Daoy (cell line): Measurements from ENCODE around the gene PTGER1. TPM values are rescaled to one million over a fixed set of nuclear protein-coding genes. Genes with fewer than 3 reads are reported as not detected.

ENCODE experiments used
- DNase-seq: peaks from one replicate; pipeline ENCODE4 v3.0.0-alpha.2; 2015; ENCODE audit warnings: low read depth
- total RNA-seq: library from RNA; depleted of rRNA; stranded (reverse); fragments of >200 nt; shearing (Covaris generic); gene quantifications from 2 replicates; pipeline ENCODE4 v1.2.3, GENCODE V29; 2014; rRNA removed

Gene PTGER1
- total RNA-seq, 1 experiment from 2014 or later: not detected

DNA sequence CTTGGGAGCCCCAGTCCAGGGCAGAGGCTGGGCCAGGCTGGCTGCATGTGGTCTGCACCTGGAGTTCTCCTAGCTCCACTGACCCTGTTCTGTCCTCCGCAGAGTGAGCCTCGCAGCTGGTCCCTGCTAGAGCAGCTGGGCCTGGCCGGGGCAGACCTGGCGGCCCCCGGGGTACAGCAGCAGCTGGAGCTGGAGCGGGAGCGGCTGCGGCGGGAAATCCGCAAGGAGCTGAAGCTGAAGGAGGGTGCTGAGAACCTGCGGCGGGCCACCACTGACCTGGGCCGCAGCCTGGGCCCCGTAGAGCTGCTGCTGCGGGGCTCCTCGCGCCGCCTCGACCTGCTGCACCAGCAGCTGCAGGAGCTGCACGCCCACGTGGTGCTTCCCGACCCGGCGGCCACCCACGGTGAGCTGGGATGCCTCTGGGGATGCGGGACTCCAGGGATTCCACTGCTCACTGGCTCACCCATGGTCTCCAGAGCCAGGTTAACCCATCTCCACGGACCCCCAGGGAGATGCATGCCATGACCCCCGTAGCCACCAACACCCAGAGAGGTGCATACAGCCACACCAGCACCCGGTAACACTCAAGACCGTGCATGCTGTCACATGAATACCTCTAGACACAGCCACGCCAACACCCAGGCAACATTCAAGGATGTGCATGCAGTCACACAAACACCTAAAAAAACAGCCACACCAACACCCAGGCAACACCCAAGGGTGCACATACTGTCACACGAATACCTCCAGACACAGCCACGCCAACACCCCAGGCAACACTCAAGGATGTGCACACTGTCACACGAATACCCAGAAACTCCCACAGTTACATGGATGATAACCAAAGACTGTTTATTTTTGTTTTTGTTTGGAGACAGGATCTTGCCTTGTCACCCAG, 33.9 kb downstream of the PTGER1 start:
- DNase-seq: no peak

DNA sequence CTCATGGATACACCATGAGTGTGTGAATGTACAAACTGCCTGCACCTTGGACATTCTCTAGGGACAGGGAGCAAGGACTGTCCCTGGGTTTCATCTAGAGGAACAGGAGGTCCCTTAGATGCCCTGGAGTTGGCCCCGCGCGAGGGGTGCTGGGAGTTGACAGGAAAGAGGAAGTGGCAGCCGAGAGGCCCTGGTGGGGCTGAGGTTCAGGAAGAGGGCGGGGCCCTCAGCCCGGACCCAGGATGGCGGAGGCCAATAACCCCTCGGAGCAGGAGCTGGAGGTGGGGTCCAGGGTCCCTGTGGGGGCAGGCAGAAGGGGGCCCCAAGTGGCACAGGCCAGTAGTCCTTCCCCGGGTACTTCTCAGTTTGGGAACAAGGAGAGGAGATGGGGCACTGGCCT, 35.1 kb downstream of the PTGER1 start:
- no peak for DNase-seq

DNA sequence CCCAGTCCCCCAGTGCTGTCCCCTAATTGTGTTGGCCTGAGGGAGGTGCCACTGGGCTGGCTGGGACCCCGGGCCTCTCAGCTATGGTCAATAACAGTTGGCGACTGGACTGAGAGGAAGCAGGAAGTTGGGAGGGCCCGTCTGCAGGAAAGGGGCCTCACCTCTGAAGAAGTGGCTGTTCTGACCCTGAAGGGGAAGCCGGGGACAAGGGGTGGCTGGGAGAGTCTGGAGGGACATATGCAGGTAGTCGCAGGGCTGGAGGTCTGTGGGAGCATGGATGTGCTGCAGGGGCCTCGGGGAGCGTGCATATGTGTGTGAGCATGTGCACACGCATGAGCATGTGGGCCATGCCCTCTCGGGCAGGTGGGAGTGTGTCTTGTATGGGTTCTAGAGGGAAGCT, 36.1 kb downstream of the PTGER1 start:
- DNase-seq: no peak

DNA sequence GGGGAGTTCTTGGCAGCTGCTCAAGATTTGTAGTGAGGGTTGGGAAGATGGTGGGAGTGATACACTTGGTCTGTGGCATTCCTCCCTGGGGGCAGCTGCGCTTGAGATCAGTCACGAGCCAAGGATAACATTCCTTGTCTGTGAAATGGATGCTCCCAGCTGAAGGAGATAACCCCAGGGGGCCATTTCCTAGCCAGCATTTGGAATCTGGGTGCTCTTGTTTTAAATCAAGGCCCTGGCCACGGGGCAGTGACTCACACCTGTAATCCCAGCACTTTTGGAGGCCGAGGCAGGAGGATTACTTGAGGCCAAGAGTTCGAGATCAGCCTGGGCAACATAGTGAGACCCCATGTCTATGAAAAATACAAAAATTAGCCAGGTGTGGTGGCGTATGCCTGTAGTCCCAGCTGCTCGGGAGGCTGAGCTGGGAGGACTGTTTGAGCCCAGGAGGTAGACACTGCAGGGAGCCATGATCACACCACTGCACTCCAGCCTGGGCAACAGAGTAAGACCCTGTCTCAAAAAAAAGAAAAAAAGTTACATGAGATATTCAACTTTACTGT, 37.5 kb downstream of the PTGER1 start:
- DNase-seq: peak; percentile 33

DNA sequence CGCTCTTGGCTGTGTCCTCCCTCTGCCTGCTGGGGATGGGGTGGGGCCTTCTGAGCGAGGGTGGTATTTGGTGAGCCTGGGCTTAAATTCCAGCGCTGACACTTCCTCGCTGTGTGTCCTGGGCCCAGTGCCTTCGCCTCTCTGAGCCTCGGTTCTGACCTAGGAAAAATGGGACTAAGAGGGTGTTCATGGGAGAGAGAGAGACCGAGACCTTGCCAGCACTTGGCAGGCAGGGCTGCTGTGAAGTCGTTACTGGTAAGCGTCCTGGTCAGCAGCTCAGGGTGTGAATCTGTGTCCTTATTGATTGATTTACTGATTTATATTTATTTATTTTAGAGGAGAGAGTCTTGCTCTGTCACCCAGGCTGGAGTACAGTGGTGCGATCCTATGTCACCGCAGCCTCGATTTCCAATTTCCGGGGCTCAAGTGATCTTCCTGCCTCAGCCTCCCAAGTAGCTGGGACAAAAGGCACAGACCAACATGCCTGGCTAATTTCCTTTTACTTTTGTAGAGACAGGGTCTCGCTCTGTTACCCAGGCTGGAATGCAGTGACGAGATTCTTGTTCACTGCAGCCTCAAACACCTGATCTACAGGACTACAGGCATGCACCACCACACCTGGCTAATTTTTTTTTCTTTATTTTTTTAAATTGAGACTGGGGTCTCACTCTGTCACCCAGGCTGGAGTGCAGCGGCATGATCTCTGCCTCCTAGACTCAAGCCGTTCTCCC, 39.7 kb downstream of the PTGER1 start:
- no peak for DNase-seq

DNA sequence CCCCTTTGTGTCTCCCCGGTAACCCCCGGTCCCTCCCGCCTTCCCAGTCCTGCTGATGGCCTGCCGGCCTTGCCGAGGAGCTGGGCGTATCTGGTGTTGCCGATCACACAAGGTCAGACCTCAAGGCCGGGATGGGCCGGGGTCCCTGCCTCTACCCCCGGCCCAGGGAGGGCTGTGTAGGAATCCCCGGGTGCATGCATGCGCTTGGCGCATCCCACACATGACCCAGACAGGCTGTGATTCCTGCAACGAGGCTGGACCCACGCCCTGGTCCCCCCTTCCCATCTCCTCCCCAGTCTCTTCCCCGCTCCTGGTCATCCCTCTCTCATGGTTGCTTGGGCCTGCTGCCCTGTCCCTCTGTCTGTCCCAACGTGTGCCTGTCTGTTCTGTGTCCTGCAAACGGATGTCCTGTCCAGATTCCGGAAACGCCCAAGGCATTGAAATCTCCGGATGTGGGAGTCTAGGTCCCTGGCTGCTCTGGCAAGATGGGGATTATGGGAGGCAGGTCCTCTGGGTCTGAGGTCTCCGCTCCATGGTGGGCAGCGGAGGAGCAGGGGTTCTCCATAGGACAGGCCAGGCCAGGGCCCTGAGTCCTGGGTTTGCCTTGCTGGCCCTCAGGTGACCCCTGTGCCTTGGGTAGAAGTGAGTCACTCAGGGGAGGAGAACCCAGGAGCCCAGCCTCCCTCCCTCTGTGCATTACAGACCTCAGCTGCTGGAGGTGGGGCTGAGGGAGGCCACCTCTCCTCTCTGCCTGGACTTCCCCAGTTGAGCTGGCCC, 40.4 kb downstream of the PTGER1 start:
- peak; percentile 62 for DNase-seq

DNA sequence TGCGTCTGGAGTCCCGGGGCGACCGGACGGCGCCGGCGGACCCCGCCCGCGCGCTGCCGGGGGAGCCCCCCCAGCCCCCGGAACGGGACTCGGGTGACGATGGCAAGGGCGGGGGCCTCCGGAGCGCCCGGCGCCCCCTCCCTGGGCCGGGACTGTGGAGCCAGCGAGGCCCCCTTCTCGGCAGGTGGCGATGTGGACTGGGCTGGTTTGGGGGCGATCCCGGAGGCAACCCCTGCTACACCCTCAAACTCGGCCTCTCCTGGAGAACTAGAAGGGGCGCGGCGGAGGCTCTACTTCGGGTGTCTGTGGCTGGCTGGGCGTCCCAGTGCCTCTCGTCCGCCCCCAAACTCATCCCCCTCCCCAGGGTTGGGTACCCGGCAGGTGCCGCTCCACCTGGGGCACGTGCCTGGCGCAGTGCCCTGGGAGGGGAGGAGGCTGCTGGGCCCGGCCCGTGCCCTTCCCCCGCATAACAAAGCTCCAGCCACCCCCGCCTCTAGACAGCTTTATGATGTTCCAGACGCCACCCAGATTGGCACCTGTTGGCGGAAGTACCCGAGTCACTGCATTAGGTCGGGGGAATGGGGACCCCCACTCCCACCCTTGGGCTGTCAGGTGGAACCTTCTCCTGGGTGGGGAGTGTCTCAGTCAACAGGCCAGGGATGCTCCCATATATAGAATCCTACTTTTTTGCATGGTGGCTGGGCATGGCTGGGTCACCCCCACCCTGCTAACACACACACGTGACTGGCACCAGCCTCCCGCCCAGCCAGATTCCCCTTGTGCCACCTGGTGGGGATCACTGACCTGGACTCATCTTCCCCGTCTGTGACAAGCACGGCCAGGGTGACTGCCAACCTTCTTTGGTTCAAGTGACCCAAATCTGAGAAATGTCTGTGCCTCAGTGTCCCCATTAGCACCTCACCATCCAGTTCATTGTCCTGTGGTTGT, 41.3 kb downstream of the PTGER1 start:
- DNase-seq: no peak

DNA sequence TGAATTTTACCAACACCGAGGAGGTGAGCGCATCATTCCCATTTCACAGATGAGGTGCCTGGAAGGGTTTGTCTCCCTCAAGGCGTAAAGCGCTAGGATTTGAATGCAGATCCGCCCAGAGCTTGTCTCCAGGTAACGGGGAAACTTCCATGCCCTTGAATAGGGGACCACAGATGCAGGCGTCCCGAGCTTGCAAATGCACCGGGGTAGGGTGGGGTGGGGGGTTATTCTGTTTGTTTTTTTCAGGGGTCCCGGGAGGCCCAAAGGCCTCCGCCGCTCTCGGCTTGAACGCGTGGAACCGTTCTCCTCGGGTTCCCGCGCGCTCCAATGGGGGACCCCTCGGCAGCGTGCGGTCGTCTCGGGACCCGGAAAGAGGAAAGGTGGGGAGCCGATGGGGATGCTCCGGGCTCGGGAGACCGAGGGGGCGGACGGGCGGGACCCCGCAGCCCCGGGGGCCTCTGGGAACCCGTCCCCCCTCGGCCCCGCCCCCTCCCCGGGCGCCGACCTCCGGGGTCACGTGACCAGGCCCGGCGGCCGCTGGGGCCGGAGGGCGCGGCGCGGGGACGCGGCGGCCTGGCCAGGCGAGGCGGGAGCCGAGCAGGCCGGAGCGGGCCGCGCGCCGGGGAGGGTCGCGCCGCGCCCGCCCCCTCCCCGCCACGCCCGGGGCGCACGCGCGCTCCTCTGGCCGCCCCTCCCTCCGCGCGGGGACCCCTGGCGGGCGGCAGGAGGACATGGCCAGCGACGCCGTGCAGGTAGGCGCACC, 42.2 kb downstream of the PTGER1 start, which contains the start of gene PKN1:
PKN1 (plus strand) TSS at position 516 of the 763 bp plus-strand sequence; CDS start at position 732, 216 bp downstream.
- DNase-seq: peak; percentile 65

DNA sequence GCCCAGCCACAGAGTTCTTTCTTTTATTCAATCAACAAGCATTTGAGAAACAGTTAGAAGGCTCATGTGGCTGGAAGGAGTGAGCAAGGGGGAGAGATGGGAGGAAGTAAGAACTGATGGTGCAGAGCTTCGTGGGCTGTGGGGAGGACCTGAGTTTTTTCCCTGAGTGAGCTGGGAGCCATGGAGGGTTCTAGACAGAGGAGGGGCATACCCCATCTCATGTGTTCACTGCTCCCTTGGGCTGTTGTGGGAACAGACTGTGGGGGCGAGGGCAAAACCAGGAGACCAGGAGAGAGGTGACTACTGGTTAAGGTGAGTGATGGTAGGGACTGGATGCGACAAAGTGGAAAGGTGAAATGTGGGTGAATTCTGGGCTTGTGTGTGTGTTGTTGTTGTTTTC, 44.4 kb downstream of the PTGER1 start:
- no peak for DNase-seq

DNA sequence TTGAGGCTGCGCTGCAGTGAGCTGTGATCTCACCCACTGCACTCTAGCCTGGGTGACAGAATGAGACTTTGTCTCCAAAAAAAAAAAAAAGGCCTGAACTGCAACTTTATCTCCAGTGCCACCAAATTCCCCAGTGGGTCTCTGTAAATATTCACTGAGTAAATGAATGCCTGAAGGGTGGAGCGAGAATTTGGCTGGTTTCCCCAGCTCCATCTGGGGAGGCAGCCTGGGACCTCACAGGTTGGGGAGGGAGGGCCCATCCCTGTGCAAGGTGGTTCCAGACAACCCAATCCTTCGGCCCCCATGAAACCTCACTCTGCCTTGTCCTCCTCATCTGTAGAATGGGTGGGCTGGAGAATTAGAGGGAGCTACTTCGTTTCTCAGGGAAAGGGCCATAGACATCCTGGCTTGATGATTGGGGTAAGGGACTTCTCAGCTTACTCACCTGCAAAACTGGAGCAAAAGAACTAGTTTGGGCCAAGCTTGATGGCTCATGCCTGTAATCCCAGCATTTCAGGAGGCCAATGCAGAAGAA, 46.2 kb downstream of the PTGER1 start:
- DNase-seq: no peak

DNA sequence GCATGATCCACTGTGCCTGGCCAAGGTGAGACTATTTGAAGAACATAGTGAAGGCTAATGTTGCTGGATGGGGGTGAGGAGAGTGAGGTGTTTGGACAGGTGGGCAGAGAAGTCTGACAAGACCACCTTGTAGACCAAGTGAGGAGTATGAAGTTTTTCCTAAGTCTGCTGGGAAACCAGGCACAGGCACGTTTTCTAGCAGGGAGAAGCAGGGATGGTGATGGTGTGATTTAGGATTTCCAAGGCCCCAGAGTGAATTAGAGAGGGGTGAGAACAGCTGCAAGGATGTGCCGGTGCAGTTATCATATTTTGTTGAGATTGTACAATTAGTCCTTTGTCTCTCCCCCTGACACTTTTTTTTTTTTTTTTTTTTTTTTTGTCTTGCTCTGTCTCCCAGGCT, 47.7 kb downstream of the PTGER1 start:
- DNase-seq: no peak

DNA sequence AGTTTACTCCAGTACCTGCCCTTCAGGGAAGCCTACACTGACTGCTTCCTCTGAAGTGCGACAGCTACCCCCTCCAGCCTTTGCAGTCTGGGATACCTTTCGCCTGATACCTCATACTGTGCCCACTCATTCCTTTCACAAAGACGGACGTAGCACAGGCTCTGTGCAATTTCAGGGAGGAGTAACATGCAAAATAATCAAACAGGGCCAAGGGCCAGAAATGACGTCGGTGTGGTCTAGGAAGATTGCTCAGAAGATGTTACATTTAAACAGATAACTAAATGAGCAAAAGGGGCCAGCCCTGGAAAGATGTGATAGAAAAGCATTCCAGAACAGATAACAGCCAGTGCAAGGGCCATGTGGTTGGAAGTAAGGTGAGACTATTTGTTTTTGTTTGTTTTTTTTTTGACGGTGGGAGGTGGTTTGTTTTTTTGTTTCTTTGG, 49.4 kb downstream of the PTGER1 start:
- peak; percentile 62 for DNase-seq

Other genes starting within 250 kb of the PTGER1 start
- gene ADGRE5, start 93.9 kb downstream of the PTGER1 start, total RNA-seq: 19.3 and 22.6 TPM in 2 replicates
- gene DDX39A, start 56.0 kb downstream of the PTGER1 start, total RNA-seq: 207 and 210 TPM in 2 replicates
- 52.6 and 59.2 TPM in 2 replicates for gene PKN1, start 42.0 kb downstream of the PTGER1 start, total RNA-seq
- 71.9 and 107 TPM in 2 replicates for gene GIPC1, start 20.8 kb upstream of the PTGER1 start, total RNA-seq
- gene DNAJB1, start 43.0 kb upstream of the PTGER1 start, total RNA-seq: 87.0 and 98.1 TPM in 2 replicates
- 33.1 and 39.1 TPM in 2 replicates for gene TECR, start 54.2 kb upstream of the PTGER1 start, total RNA-seq
- gene NDUFB7, start 96.7 kb upstream of the PTGER1 start, total RNA-seq: 388 and 435 TPM in 2 replicates
- gene CLEC17A, start 107.7 kb upstream of the PTGER1 start, total RNA-seq: 0.42 TPM in 1 of 2 replicates, not detected in the other
- not detected in 2 replicates for gene ADGRE3, start 199.5 kb upstream of the PTGER1 start, total RNA-seq
- 7.1 and 14.7 TPM in 2 replicates for gene ZNF333, start 214.7 kb upstream of the PTGER1 start, total RNA-seq